Measurements from ENCODE around the gene PIEZO1.

DNA sequence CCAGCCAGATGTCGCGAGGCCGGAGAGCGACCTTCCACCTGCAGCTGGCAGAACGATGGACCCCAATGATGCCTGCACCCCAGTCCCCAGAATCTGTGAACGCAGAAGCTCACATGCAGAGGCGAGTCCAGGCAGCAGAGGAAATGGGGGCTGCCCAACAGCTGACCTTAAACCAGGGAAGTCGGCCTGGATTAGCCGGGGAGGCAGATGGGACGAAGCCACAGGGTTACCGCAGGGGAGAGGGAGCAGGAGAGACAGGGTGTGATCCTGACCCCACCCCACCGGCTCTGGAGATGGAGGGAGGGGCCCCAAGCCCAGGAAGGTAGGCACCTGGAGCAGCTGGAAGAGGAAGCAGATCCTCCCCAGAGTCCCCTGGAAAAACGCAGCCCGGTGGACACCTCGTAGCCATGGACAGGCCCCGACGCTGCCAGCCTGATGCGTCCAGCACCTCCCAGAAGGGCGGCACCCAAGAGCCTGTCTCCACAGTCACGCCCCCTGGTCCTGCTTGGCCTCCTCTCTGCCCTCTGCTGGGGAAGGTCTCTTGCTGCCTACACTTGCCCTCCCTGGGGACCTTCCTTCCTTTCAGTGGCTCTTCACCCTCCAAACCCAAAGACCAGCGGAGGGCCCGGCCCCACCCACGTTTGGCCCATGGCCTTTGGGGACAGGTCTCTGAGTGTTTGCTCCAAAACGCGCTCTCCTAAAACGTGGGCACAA, 37.3 kb downstream of the PIEZO1 start:
- TF ChIP-seq, protein P1, sequence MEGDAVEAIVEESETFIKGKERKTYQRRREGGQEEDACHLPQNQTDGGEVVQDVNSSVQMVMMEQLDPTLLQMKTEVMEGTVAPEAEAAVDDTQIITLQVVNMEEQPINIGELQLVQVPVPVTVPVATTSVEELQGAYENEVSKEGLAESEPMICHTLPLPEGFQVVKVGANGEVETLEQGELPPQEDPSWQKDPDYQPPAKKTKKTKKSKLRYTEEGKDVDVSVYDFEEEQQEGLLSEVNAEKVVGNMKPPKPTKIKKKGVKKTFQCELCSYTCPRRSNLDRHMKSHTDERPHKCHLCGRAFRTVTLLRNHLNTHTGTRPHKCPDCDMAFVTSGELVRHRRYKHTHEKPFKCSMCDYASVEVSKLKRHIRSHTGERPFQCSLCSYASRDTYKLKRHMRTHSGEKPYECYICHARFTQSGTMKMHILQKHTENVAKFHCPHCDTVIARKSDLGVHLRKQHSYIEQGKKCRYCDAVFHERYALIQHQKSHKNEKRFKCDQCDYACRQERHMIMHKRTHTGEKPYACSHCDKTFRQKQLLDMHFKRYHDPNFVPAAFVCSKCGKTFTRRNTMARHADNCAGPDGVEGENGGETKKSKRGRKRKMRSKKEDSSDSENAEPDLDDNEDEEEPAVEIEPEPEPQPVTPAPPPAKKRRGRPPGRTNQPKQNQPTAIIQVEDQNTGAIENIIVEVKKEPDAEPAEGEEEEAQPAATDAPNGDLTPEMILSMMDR (conservative IDR thresholded peaks at IDR 0.05 in 1 of 2, IDR thresholded peaks at IDR 0.05 in 1 of 2; ENCODE audit: low read depth in 1 of 2, low read length in 2 of 2), result peak in 1 of 2 donors; percentile 24
- TF ChIP-seq EZH2 (IDR thresholded peaks at IDR 0.05; ENCODE audit: low read length, missing control alignments), result no peak

Data from fibroblast of lung (primary cell).